H1 (cell line): ENCODE data around the gene OS9. TPM values are rescaled to one million over a fixed set of nuclear protein-coding genes. Genes with fewer than 3 reads are reported as not detected.

Experiments used
- CTCF ChIA-PET: fragments of 300-600 bp; sonication (Branson Sonifier 250); formaldehyde crosslinking; loops from one replicate; lab custom pipeline; 2021; ENCODE audit not compliant: partially characterized antibody; lab: Charles Lee
- POLR2A ChIA-PET: fragments of 300-600 bp; sonication (Branson Sonifier 250); formaldehyde crosslinking; loops from one replicate; lab custom pipeline; 2021; ENCODE audit warnings: inconsistent platforms; ENCODE audit not compliant: partially characterized antibody; lab: Charles Lee
- DNase-seq, 2 experiments: peaks; one replicate each; pipeline versions ENCODE4 v3.0.0 to v3.0.0-alpha.2; 2010 to 2022; ENCODE audit warnings: low spot score in 2 of 2, low read depth in 1 of 2, mixed read lengths in 1 of 2
- FAIRE-seq: peaks from 2 replicates; lab custom pipeline; 2011; peaks lifted over from hg19 to GRCh38; lab: Jason Lieb, UNC
- H2AFZ ChIP-seq: 2 replicates; pipeline ENCODE4 v1.8.1; 2012; ENCODE audit warnings: low read length, inconsistent platforms
- H2AK5ac ChIP-seq: 2 replicates; pipeline ENCODE4 v1.6.1; 2013; ENCODE audit warnings: low read depth, low read length
- H2BK120ac ChIP-seq: replicated peaks from 2 replicates; pipeline ENCODE3; 2013; ENCODE audit warnings: low read depth, low read length, inconsistent platforms
- H2BK12ac ChIP-seq: 2 replicates; pipeline ENCODE4 v1.6.1; 2013; ENCODE audit warnings: low read depth, low read length
- H2BK15ac ChIP-seq: 2 replicates; pipeline ENCODE4 v1.6.1; 2013; ENCODE audit warnings: low read length
- H2BK20ac ChIP-seq: 2 replicates; pipeline ENCODE4 v1.6.1; 2013; ENCODE audit warnings: low read length
- H2BK5ac ChIP-seq: 2 replicates; pipeline ENCODE4 v1.6.1; 2013; ENCODE audit warnings: low read depth, low read length
- H3K14ac ChIP-seq: 2 replicates; pipeline ENCODE4 v1.6.1; 2013; ENCODE audit warnings: inconsistent platforms; ENCODE audit not compliant: insufficient read length
- H3K18ac ChIP-seq: 2 replicates; pipeline ENCODE4 v1.6.1; 2013; ENCODE audit warnings: low read length; ENCODE audit errors: extremely low read depth
- H3K23ac ChIP-seq: 2 replicates; pipeline ENCODE4 v1.6.1; 2013; ENCODE audit warnings: inconsistent platforms; ENCODE audit not compliant: insufficient read length
- H3K23me2 ChIP-seq: 2 replicates; pipeline ENCODE4 v1.6.1; 2013; ENCODE audit warnings: low read depth, low read length
- H3K27ac ChIP-seq: 2 replicates; pipeline ENCODE4 v1.6.1; 2011; ENCODE audit warnings: low read depth, low read length, inconsistent platforms
- H3K27me3 ChIP-seq, 4 experiments: replicated peaks in 1 of 4; 1 replicate in 1 of 4; 2 replicates in 3 of 4; pipeline versions ENCODE4 v1.6.1 to v1.8.1; 2011 to 2013; ENCODE audit warnings: low read length in 3 of 4, mild to moderate bottlenecking in 3 of 4, inconsistent platforms in 2 of 4, mixed read lengths in 2 of 4, moderate library complexity in 1 of 4; ENCODE audit not compliant: control insufficient read depth in 3 of 4, insufficient read depth in 3 of 4; ENCODE audit errors: extremely low read depth in 1 of 4
- H3K36me3 ChIP-seq, 4 experiments: 2 replicates each; pipeline versions ENCODE4 v1.6.1 to v1.8.1; 2011 to 2013; ENCODE audit warnings: mild to moderate bottlenecking in 4 of 4, low read length in 3 of 4, moderate library complexity in 2 of 4, control low read depth in 1 of 4, inconsistent platforms in 1 of 4; ENCODE audit not compliant: insufficient read depth in 4 of 4, control insufficient read depth in 2 of 4
- H3K4ac ChIP-seq: replicated peaks from 2 replicates; pipeline ENCODE3; 2013; ENCODE audit warnings: low read length, low read depth, mixed read lengths, inconsistent platforms; ENCODE audit not compliant: insufficient read length
- H3K4me1 ChIP-seq, 4 experiments: replicated peaks in 1 of 4; 1 replicate in 1 of 4; 2 replicates in 3 of 4; pipeline versions ENCODE4 v1.6.1 to v1.8.1; 2011 to 2013; ENCODE audit warnings: low read length in 3 of 4, inconsistent platforms in 2 of 4, mixed read lengths in 1 of 4; ENCODE audit not compliant: insufficient read depth in 4 of 4, control insufficient read depth in 3 of 4
- H3K4me2 ChIP-seq, 2 experiments: 2 replicates each; pipeline versions ENCODE4 v1.6.1 to v1.8.1; 2011 to 2013; ENCODE audit warnings: low read depth in 2 of 2, low read length in 2 of 2, control low read depth in 1 of 2, inconsistent platforms in 1 of 2, mild to moderate bottlenecking in 1 of 2; ENCODE audit not compliant: insufficient read depth in 1 of 2
- H3K4me3 ChIP-seq, 4 experiments: fragments of 200-600, 300-600 bp in 1 of 4; sonication (generic), shearing (Covaris generic), sonication (Bioruptor Twin) in 1 of 4; 2 replicates each; pipeline versions ENCODE4 v1.5.1 to v1.8.1; 2011 to 2016; ENCODE audit warnings: low read length in 4 of 4, low read depth in 3 of 4, control low read depth in 2 of 4, inconsistent platforms in 2 of 4, mild to moderate bottlenecking in 2 of 4, mixed read lengths in 1 of 4, moderate library complexity in 1 of 4; ENCODE audit not compliant: insufficient read depth in 2 of 4; ENCODE audit errors: extremely low read depth in 1 of 4
- H3K56ac ChIP-seq: replicated peaks from 2 replicates; pipeline ENCODE3; 2013; ENCODE audit warnings: low read depth, mild to moderate bottlenecking, mixed read lengths, low read length, inconsistent platforms; ENCODE audit not compliant: insufficient read length
- H3K79me1 ChIP-seq: 2 replicates; pipeline ENCODE4 v1.6.1; 2013; ENCODE audit warnings: low read depth, low read length, control low read depth
- H3K79me2 ChIP-seq, 2 experiments: 2 replicates each; pipeline versions ENCODE4 v1.6.1 to v1.8.1; 2012 to 2013; ENCODE audit warnings: low read length in 2 of 2, mild to moderate bottlenecking in 2 of 2, inconsistent platforms in 1 of 2; ENCODE audit not compliant: insufficient read depth in 2 of 2, control insufficient read depth in 1 of 2
- H3K9ac ChIP-seq, 4 experiments: replicated peaks in 1 of 4; 1 replicate in 1 of 4; 2 replicates in 3 of 4; pipeline versions ENCODE4 v1.6.1 to v1.8.1; 2011 to 2013; ENCODE audit warnings: low read depth in 3 of 4, low read length in 3 of 4, control low read depth in 2 of 4, mild to moderate bottlenecking in 2 of 4, moderate library complexity in 2 of 4, inconsistent platforms in 1 of 4; ENCODE audit errors: extremely low read depth in 1 of 4
- H3K9me3 ChIP-seq, 2 experiments: 2 replicates each; pipeline versions ENCODE4 v1.6.1 to v1.8.1; 2012 to 2013; ENCODE audit warnings: mild to moderate bottlenecking in 2 of 2, moderate library complexity in 2 of 2, control low read depth in 1 of 2, inconsistent platforms in 1 of 2, low read depth in 1 of 2, low read length in 1 of 2, mixed read lengths in 1 of 2; ENCODE audit not compliant: insufficient read depth in 2 of 2
- H4K20me1 ChIP-seq, 2 experiments: replicated peaks in 1 of 2; 2 replicates each; pipeline versions ENCODE3 to v1.8.1; 2011 to 2013; ENCODE audit warnings: inconsistent platforms in 2 of 2, low read length in 2 of 2, mild to moderate bottlenecking in 1 of 2; ENCODE audit not compliant: insufficient read depth in 2 of 2, control insufficient read depth in 1 of 2
- H4K5ac ChIP-seq: 2 replicates; pipeline ENCODE4 v1.6.1; 2013; ENCODE audit warnings: low read length, low read depth, mixed read lengths, inconsistent platforms; ENCODE audit not compliant: insufficient read length
- H4K8ac ChIP-seq: 2 replicates; pipeline ENCODE4 v1.8.0; 2013; ENCODE audit warnings: mild to moderate bottlenecking, moderate library complexity, low read length, inconsistent platforms; ENCODE audit not compliant: insufficient read depth; ENCODE audit errors: extremely low read depth
- H4K91ac ChIP-seq: replicated peaks from 2 replicates; pipeline ENCODE3; 2013; ENCODE audit warnings: low read length, mixed read lengths, inconsistent platforms; ENCODE audit not compliant: insufficient read length
- BACH1 ChIP-seq: IDR thresholded peaks from 2 replicates; pipeline ENCODE4 v1.6.1; 2012; ENCODE audit warnings: low read length, improper control_type of control experiment
- CBX5 ChIP-seq: fragments of 300-800, 300-1000 bp; sonication (generic); IDR thresholded peaks from 2 replicates; pipeline ENCODE4 v1.7.1; 2016; ENCODE audit warnings: antibody characterized with exemption, low read length, low read depth
- CHD2 ChIP-seq: IDR thresholded peaks from 2 replicates; pipeline ENCODE4 v1.6.1; 2012; ENCODE audit warnings: low read length, improper control_type of control experiment
- CREB1 ChIP-seq: IDR thresholded peaks from 2 replicates; pipeline ENCODE4 v1.6.1; 2012; ENCODE audit warnings: inconsistent platforms
- EZH2 ChIP-seq: fragments of 200-600 bp; sonication (generic); IDR thresholded peaks from 2 replicates; pipeline ENCODE4 v1.7.1; 2012; ENCODE audit warnings: low read depth, mild to moderate bottlenecking, moderate library complexity, low read length, inconsistent platforms; ENCODE audit not compliant: severe bottlenecking
- GABPA ChIP-seq: IDR thresholded peaks from 2 replicates; pipeline ENCODE4 v1.6.1; 2011; ENCODE audit warnings: mild to moderate bottlenecking, low read length, moderate library complexity, borderline replicate concordance; ENCODE audit not compliant: insufficient read depth
- HDAC6 ChIP-seq: IDR thresholded peaks from one replicate; pipeline ENCODE4 v1.7.1; 2012; ENCODE audit warnings: low read depth, mild to moderate bottlenecking, inconsistent platforms, low read length, moderate library complexity
- NANOG ChIP-seq: IDR thresholded peaks from 2 replicates; pipeline ENCODE4 v1.6.1; 2011; ENCODE audit warnings: low read length, low read depth, mild to moderate bottlenecking, inconsistent platforms; ENCODE audit not compliant: insufficient read depth, poor library complexity, severe bottlenecking
- RAD21 ChIP-seq, 2 experiments: IDR thresholded peaks in 1 of 2; conservative IDR thresholded peaks in 1 of 2; 2 replicates each; pipeline ENCODE4 v1.6.1; 2011; ENCODE audit warnings: low read depth in 2 of 2, low read length in 2 of 2, improper control_type of control experiment in 1 of 2, inconsistent platforms in 1 of 2, mild to moderate bottlenecking in 1 of 2, moderate library complexity in 1 of 2
- RBBP5 ChIP-seq: IDR thresholded peaks from 2 replicates; pipeline ENCODE4 v1.7.1; 2012; ENCODE audit warnings: low read depth, mild to moderate bottlenecking, inconsistent platforms, low read length, moderate library complexity, borderline replicate concordance
- RFX5 ChIP-seq: IDR thresholded peaks from 2 replicates; pipeline ENCODE4 v1.6.1; 2011; ENCODE audit warnings: low read depth, low read length, improper control_type of control experiment, borderline replicate concordance
- SAP30 ChIP-seq: fragments of 300-600 bp; sonication (generic); IDR thresholded peaks from 2 replicates; pipeline ENCODE4 v1.7.1; 2012; ENCODE audit warnings: low read length, moderate library complexity, mild to moderate bottlenecking, inconsistent platforms; ENCODE audit not compliant: insufficient read depth, insufficient replicate concordance
- SP4 ChIP-seq: IDR thresholded peaks from 2 replicates; pipeline ENCODE4 v1.6.1; 2012; ENCODE audit warnings: low read length, inconsistent platforms
- TAF1 ChIP-seq: IDR thresholded peaks from 2 replicates; pipeline ENCODE4 v1.6.1; 2011; ENCODE audit warnings: mild to moderate bottlenecking, low read depth, low read length
- TCF12 ChIP-seq: IDR thresholded peaks from 2 replicates; pipeline ENCODE4 v1.6.1; 2011; ENCODE audit warnings: low read depth, mild to moderate bottlenecking, low read length
- WGBS, 2 experiments: shearing (Covaris generic) in 1 of 2; methylation state at CpG; one replicate each; pipeline versions ENCODE4 v1.1.6 to v1.1.7; 2013 to 2015; ENCODE audit warnings: low lambda C conversion rate in 2 of 2, mixed read lengths in 2 of 2, inconsistent platforms in 1 of 2, low coverage in 1 of 2, missing lambda C conversion rate in 1 of 2; ENCODE audit not compliant: insufficient replicate concordance in 2 of 2, insufficient coverage in 1 of 2, insufficient read length in 1 of 2; ENCODE audit errors: extremely low coverage in 1 of 2, missing lambda C conversion rate in 1 of 2; 5-methylcytosine and 5-hydroxymethylcytosine counted together
- polyA plus RNA-seq, 7 experiments: library from polyadenylated mRNA; depleted of rRNA in 3 of 7; stranded (reverse) in 5 of 7; unstranded in 2 of 7; fragments of >200 nt in 5 of 7; fragments of 200-250 nt in 2 of 7; gene quantifications; 1 replicate in 5 of 7; 2 replicates in 1 of 7; 4 replicates in 1 of 7; pipeline versions ENCODE4 v1.2.1 to v1.2.3, GENCODE V29; 2011 to 2013; ENCODE audit warnings: missing spikeins in 2 of 7, mixed read lengths in 2 of 7
- total RNA-seq: library from RNA; stranded (reverse); fragmentation: NEBNext Ultra II Directional; extraction: Animal tissue kit (Norgen Biotek cat#: 25700); gene quantifications from 2 replicates; pipeline ENCODE4 v1.2.1, GENCODE V29; 2021

OS9 gene
- total and polyA plus RNA-seq, 2 of the 8 experiments (the other 6 are each of a cell fraction or from before 2014, with no cell fraction given) = 71.0 to 108 TPM

DNA sequence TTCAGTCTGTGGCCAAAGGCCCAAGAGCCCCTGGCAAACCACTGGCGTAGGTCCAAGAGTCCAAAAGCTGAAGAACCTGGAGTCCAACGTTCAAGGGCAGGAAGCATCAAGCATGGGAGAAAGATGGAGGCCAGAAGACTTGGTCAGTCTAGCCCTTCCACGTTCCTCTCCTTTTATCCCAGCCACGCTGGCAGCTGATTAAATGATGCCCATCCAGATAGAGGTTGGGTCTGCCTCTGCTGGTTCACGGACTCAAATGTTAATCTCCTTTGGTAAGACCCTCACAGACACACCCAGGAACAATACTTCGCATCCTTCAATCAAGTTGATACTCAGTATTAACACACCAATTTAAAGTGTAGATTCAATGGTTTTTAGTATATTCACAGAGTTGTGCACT is 21.1 kb upstream of the OS9 start:
- POLR2A ChIA-PET = interaction anchor here (0.6 to 2.2 kb wide), 3 partner anchors 18 to 73 kb away, joined by 3 to 6 read pairs (median 4); no protein-coding TSS in a partner anchor
- no peak for FAIRE-seq
- no peak overlapping the region for H2BK120ac ChIP-seq
- TF ChIP-seq CHD2 (no peak), RBBP5 (no peak), RFX5 (no peak), TCF12 (no peak), SP4 (no peak), SAP30 (no peak), NANOG (no peak), CREB1 (no peak), EZH2 (no peak), CBX5 (no peak), BACH1 (no peak), TAF1 (no peak), GABPA (no peak), RAD21 (IDR thresholded peaks at IDR 0.05 in 1 of 2, conservative IDR thresholded peaks at IDR 0.05 in 1 of 2; ENCODE audit: low read depth in 2 of 2, low read length in 2 of 2) (no peak), HDAC6 (no peak)

More for the DNA sequence above, 21.1 kb upstream of the OS9 start:
- peaks cover 2 to 18% of the 10 kb centered on the region in 2 experiments for H3K9me3 ChIP-seq
- no peak overlapping the region for H3K4me3 ChIP-seq
- no peaks in the 10 kb centered on the region for H4K20me1 ChIP-seq
- H3K4me2 ChIP-seq = no peak overlapping the region
- no peak overlapping the region for H2BK5ac ChIP-seq
- H3K56ac ChIP-seq = no peak overlapping the region
- no peak overlapping the region for H3K9ac ChIP-seq
- no peaks in the 10 kb centered on the region for H3K4me1 ChIP-seq
- CTCF ChIA-PET = no interaction called here
- H4K8ac ChIP-seq = no peak overlapping the region
- no peak overlapping the region for H2BK20ac ChIP-seq
- H2BK15ac ChIP-seq = no peak overlapping the region
- no peak overlapping the region for H3K4ac ChIP-seq
- H2AFZ ChIP-seq = no peak overlapping the region
- H3K18ac ChIP-seq = no peak overlapping the region
- H4K91ac ChIP-seq = no peak overlapping the region
- no peak for DNase-seq
- H3K23me2 ChIP-seq = no peaks in the 10 kb centered on the region
- H3K36me3 ChIP-seq = no peaks in the 10 kb centered on the region
- no peak overlapping the region for H2AK5ac ChIP-seq
- no peak overlapping the region for H3K27ac ChIP-seq
- H3K14ac ChIP-seq = no peak overlapping the region
- no peaks in the 10 kb centered on the region for H3K79me1 ChIP-seq
- H3K79me2 ChIP-seq = no peaks in the 10 kb centered on the region
- H3K23ac ChIP-seq = no peak overlapping the region
- no peak overlapping the region for H4K5ac ChIP-seq
- WGBS, 2 experiments = 74% methylated on average over 6 of the region's 6 CpGs; no CpG with 5 or more reads in 1 of the 2 experiments
- no peak overlapping the region for H2BK12ac ChIP-seq
- no peaks in the 10 kb centered on the region for H3K27me3 ChIP-seq
